Measurements from ENCODE around the gene NPDC1.

Gene NPDC1

DNA sequence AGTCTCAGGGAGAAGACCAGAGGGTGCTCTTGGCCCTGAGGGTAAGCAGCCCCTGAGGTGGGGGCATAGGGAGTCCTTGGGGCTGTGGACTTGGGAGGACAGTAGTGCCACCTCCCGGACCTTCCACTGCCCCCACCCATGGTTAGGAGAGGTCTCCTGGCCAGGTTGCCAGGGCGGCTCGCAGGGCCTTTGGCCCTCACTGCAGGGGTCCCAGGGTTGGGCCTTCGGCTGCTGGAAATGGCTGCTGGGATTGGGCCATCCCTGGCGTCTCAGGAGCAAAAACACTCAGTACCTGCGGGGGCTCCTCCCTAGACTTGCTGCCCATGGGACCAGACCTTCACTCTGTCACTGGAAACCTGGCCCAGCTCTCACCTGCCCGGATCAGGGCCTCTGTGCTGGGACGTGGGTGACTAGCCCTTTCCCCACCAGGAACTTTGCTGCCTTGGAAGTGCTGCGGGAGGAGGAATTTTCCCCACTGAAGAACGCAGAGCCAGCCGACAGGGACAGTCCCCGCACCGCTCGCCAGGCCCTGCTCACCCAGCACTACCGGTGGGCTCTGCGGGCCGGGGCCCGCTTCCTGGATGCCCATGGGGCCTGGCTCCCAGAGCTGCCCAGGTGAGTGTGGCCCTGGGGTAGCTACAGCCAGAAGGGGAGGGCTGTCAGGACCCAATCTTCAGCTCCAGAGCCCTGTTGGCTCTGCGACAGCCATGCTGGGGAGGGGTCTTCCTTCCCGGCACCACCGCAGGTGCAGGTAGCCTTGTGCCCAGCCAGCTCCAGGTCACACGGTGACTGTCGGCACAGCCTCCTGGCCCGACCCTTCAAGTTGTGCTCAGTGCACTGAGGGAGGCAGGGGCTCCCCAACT, 34.5 kb upstream of the NPDC1 start:
- POLR2A ChIA-PET: no interaction called here
- TF ChIP-seq, protein P1, sequence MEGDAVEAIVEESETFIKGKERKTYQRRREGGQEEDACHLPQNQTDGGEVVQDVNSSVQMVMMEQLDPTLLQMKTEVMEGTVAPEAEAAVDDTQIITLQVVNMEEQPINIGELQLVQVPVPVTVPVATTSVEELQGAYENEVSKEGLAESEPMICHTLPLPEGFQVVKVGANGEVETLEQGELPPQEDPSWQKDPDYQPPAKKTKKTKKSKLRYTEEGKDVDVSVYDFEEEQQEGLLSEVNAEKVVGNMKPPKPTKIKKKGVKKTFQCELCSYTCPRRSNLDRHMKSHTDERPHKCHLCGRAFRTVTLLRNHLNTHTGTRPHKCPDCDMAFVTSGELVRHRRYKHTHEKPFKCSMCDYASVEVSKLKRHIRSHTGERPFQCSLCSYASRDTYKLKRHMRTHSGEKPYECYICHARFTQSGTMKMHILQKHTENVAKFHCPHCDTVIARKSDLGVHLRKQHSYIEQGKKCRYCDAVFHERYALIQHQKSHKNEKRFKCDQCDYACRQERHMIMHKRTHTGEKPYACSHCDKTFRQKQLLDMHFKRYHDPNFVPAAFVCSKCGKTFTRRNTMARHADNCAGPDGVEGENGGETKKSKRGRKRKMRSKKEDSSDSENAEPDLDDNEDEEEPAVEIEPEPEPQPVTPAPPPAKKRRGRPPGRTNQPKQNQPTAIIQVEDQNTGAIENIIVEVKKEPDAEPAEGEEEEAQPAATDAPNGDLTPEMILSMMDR (IDR thresholded peaks at IDR 0.05; ENCODE audit: insufficient read depth, low read length, missing control alignments): no peak
- CTCF ChIA-PET: interaction anchor here (1.6 to 17.0 kb wide), 3 partner anchors 12 to 45 kb away, joined by 4 to 208 read pairs (median 10); partner anchors contain the start of gene SAPCD2
- H3K4me3 ChIP-seq (ENCODE audit: low read depth, low read length): no peak overlapping the region
- no peak for DNase-seq (ENCODE audit: low read depth, low spot score)

DNA sequence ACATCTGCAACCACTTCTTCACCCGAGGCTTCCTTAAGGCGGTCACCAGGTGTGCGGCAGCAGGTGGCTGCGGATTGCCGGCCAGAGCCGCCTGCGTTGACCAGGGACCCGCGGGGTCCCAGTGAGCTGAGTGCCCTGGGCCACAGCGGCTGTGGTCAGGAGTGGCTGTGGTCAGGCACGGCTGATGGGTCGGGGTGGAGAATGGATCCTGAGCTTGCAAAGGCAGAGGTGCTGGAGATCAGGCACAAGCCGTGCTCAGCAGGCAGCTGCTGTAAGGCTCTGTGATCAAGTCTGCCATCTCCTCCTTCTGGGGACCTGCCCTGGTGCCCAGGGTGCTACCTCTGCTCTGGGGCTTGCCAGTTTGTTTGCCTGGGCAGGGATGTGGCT, 33.4 kb upstream of the NPDC1 start:
- ChIA-PET POLR2A (no interaction called here), CTCF (interaction anchor here (0.6 to 17.0 kb wide), 4 partner anchors 11 to 45 kb away, joined by 3 to 208 read pairs (median 6); partner anchors contain the start of gene SAPCD2)
- DNase-seq (ENCODE audit: low read depth, low spot score): no peak
- TF ChIP-seq, protein P1 (IDR thresholded peaks at IDR 0.05; ENCODE audit: insufficient read depth, low read length, missing control alignments): no peak
- no peak overlapping the region for H3K4me3 ChIP-seq (ENCODE audit: low read depth, low read length)

DNA sequence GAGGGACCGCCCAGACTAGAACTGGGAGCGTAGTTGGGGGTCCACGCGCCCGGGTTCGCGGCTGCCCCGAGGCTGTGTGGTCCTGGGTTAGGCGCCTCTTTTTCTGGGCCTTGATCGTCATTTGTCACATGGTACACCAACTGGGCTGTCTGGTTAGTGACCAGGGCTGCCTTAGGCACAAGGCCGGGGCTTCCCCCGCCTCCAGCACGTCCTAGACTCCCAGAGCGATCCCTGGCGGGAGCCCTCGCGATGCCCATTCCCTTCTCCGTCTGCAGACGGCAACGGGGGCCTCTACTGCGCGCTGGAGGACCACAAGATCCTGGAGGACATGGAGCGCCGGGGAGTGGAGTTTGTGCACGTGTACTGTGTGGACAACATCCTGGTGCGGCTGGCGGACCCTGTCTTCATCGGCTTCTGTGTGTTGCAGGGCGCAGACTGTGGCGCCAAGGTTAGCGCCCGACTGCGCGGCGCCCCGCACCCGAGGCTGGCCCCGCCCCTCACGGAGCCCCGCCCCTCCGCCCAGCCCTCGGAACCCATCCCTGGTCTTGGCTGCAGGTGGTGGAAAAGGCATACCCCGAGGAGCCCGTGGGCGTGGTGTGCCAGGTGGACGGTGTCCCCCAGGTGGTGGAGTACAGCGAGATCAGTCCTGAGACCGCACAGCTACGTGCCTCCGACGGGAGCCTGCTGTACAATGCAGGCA, 32.9 kb upstream of the NPDC1 start:
- POLR2A ChIA-PET: interaction anchor here (2.7 kb wide), 1 partner anchor 7 kb away, joined by 16 read pairs; the partner anchor contains the start of gene MAN1B1
- DNase-seq (ENCODE audit: low read depth, low spot score): no peak
- H3K4me3 ChIP-seq (ENCODE audit: low read depth, low read length): peak overlapping the region; percentile 68
- TF ChIP-seq, protein P1 (IDR thresholded peaks at IDR 0.05; ENCODE audit: insufficient read depth, low read length, missing control alignments): no peak
- CTCF ChIA-PET: interaction anchor here (2.2 to 17.0 kb wide), 3 partner anchors 11 to 32 kb away, joined by 10 to 208 read pairs (median 10); partner anchors contain the start of genes NPDC1 and SAPCD2

DNA sequence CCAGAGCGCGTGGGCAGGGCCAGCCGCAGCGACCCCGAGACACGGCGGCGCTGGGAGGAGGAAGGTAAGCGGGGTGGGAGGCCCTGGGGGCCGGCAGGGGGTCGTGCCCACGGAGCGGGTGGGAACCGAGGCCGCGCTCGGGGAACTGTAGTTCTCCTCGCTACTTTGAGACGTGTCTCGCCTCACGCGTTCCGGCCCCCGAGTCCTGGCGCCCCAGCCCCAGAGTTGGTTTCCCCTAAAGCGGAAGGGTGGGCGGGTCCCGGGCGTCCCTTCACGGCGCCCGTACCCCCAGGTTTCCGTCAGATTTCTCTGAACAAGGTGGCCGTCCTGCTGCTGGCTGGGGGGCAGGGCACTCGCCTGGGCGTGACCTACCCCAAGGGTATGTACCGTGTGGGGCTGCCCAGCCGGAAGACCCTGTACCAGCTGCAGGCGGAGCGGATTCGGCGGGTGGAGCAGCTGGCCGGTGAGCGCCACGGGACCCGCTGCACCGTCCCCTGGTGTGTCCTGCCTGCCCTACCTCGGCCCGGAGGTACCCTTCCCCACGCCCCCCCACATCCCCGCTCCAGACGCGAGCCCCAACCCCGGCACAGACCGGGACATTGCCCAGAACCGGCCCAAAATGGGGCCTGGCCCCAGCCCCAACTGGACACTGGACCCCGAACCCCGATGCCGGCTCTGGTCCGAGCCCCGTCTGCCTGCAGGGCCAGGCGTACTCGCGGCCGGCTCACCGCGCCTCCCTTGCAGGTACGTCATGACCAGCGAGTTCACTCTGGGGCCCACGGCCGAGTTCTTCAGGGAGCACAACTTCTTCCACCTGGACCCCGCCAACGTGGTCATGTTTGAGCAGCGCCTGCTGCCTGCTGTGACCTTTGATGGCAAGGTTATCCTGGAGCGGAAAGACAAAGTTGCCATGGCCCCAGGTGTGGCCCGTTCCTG, 32.0 kb upstream of the NPDC1 start:
- ChIA-PET CTCF (interaction anchor here (0.7 to 17.0 kb wide), 4 partner anchors 9 to 31 kb away, joined by 3 to 208 read pairs (median 6); partner anchors contain the start of genes MAN1B1, NPDC1 and SAPCD2), POLR2A (interaction anchor here (2.7 kb wide), 1 partner anchor 8 kb away, joined by 16 read pairs; the partner anchor contains the start of gene MAN1B1)

DNA sequence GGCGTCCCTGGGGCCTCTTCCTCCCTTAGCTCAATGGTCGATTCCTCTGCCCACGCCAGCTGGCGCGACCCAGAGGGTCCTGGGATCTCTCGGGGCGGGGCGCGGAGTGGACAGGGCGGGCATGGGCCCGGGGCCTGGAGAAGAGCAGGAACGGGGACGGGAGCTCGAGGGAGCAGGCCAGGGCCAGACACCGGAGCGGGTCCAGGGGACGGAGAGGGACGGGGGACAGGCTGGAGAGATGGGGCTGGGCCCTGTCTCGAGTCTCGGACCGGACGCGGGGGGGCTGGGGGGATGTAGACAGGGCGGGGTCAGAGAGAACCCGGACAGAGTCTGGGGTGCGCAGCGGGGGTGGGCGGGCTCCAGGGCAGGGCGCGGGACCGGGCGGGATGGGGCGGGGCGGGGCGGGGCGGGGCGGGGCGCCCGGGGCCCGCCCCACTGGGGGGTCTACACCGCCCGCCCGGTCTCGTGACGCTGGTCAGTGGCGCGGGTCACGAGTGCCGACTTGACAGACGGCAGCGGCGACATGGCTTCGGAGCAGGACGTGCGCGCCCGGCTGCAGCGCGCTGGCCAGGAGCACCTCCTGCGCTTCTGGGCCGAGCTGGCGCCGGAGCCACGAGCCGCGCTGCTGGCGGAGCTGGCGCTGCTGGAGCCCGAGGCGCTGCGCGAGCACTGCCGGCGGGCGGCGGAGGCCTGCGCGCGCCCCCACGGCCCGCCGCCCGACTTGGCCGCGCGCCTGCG, 31.2 kb upstream of the NPDC1 start, which contains the start of gene UAP1L1:
Gene UAP1L1, plus strand, starts transcription at position 508 of the 738 bp plus-strand sequence. Its CDS starts 16 bp downstream, at position 524.
- TF ChIP-seq, protein P1 (IDR thresholded peaks at IDR 0.05; ENCODE audit: insufficient read depth, low read length, missing control alignments): no peak
- ChIA-PET POLR2A (interaction anchor here (0.7 to 2.7 kb wide), 2 partner anchors 9 kb away, joined by 3 to 16 read pairs; partner anchors contain the start of gene MAN1B1), CTCF (interaction anchor here (0.7 to 17.0 kb wide), 7 partner anchors 9 to 150 kb away, joined by 3 to 208 read pairs (median 3); partner anchors contain the start of genes MAN1B1, NPDC1, RNF224 and SAPCD2)
- no peak for DNase-seq (ENCODE audit: low read depth, low spot score)
- peak within 1 kb of the TSS; percentile 68 for H3K4me3 ChIP-seq (ENCODE audit: low read depth, low read length)

More for the DNA sequence above, 32.0 kb upstream of the NPDC1 start:
- TF ChIP-seq, protein P1 (IDR thresholded peaks at IDR 0.05; ENCODE audit: insufficient read depth, low read length, missing control alignments): no peak
- H3K4me3 ChIP-seq (ENCODE audit: low read depth, low read length): peak overlapping the region; percentile 68
- DNase-seq (ENCODE audit: low read depth, low spot score): no peak
